Measurements from ENCODE around the gene ACOT7.

Gene ACOT7

GRCh38 chr1:6275826-6276782 lies 117.5 kb downstream of the ACOT7 start:
- H3K4me3 ChIP-seq (ENCODE audit: low read depth, low read length) = no peak overlapping the region
- DNase-seq (ENCODE audit: low read depth) = no peak
- TF ChIP-seq CTCF (IDR thresholded peaks at IDR 0.05; ENCODE audit: low read depth, low read length, missing control alignments) = no peak

DNA sequence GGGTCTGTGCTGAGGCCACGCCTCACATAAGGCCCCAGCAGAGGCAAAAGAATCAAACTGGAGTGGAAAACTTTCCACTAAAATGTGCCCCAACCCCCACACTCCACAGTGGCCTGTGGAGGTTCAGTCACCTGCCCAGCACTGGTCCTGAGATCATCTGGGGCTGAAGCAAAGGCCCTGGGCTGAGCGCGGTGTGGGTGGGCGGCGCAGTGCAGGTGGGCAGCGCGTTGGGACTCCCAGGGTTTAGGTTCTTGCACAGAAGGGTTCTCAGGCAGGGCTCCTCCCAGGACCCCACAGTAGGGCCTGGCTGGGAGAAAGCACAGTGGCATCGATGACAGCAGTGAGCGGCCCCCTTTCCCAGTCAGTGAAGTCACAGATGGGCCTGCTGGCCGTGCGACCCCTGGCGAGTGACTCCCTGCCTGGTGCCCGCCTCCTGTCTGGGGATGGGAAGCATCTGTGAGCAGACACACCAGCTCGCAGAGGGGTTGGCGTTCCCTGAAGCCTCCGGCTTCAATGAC lies 118.9 kb downstream of the ACOT7 start:
- no peak for TF ChIP-seq CTCF (IDR thresholded peaks at IDR 0.05; ENCODE audit: low read depth, low read length, missing control alignments)
- no peak overlapping the region for H3K4me3 ChIP-seq (ENCODE audit: low read depth, low read length)
- no peak for DNase-seq (ENCODE audit: low read depth)

DNA sequence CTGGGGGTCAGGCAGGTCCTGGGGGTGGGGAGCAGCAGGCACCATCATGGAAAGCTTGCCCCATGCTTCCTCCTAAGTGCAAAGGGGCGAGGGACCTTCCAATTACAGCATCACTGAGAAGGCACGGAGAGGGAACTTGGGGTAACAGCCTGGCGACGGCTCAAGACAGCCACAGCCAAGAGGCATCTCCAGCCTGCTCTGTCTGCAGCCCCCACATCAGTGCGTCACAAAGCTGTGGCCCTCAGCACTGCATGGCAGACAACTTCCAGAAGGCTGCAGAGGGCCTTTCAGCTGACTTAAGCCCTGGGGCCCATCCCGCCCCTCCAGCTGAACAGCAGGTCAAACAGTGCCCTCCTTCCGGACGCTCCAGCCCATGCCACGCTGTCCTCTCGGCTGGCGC lies 119.5 kb downstream of the ACOT7 start:
- no peak for TF ChIP-seq CTCF (IDR thresholded peaks at IDR 0.05; ENCODE audit: low read depth, low read length, missing control alignments)
- H3K4me3 ChIP-seq (ENCODE audit: low read depth, low read length) = no peak overlapping the region
- DNase-seq (ENCODE audit: low read depth) = no peak

GRCh38 chr1:6273380-6273891 lies 120.1 kb downstream of the ACOT7 start:
- H3K4me3 ChIP-seq (ENCODE audit: low read depth, low read length) = no peak overlapping the region
- no peak for TF ChIP-seq CTCF (IDR thresholded peaks at IDR 0.05; ENCODE audit: low read depth, low read length, missing control alignments)
- no peak for DNase-seq (ENCODE audit: low read depth)

GRCh38 chr1:6272868-6273267 lies 120.7 kb downstream of the ACOT7 start:
- DNase-seq (ENCODE audit: low read depth) = no peak
- no peak overlapping the region for H3K4me3 ChIP-seq (ENCODE audit: low read depth, low read length)
- no peak for TF ChIP-seq CTCF (IDR thresholded peaks at IDR 0.05; ENCODE audit: low read depth, low read length, missing control alignments)

- H3K4me3 ChIP-seq (ENCODE audit: low read depth, low read length) = no peak overlapping the region
- no peak for TF ChIP-seq CTCF (IDR thresholded peaks at IDR 0.05; ENCODE audit: low read depth, low read length, missing control alignments)
- DNase-seq (ENCODE audit: low read depth) = no peak
These were observed 121.1 kb downstream of the ACOT7 start for GRCh38 chr1:6272452-6272851.
